IMR-90 (cell line): ENCODE results near the gene TSPAN14. TPM values are rescaled to one million over a fixed set of nuclear protein-coding genes. Genes with fewer than 3 reads are reported as not detected.

ENCODE experiments used
- ATAC-seq: fragments of 200-7000 bp; cut with Tn5 transposase; 2 replicates; pipeline ENCODE4 v1.9.1; 2020; ENCODE audit warnings: low read depth, mild to moderate bottlenecking, moderate library complexity
- BruUV-seq: library from RNA; stranded (reverse); fragments of 400-500 nt; replicated peaks from 2 replicates; lab custom pipeline; 2021; lab: Mats Ljungman, UMichigan
- CTCF ChIA-PET: fragments of 300-600 bp; formaldehyde crosslinking; extraction: SDS; loops from one replicate; lab custom pipeline; 2021; ENCODE audit warnings: antibody characterized with exemption; lab: Yijun Ruan, JAX
- POLR2A ChIA-PET: fragments of 300-600 bp; sonication (Branson Sonifier 250); formaldehyde crosslinking; loops from one replicate; lab custom pipeline; 2022; ENCODE audit warnings: antibody characterized with exemption; ENCODE audit not compliant: unreplicated experiment; lab: Charles Lee
- DNase-seq: peaks from one replicate; pipeline ENCODE4 v3.0.0; 2013
- H2AFZ ChIP-seq: replicated peaks from 2 replicates; pipeline ENCODE3; 2013; ENCODE audit warnings: low read length, mild to moderate bottlenecking; ENCODE audit not compliant: poor library complexity
- H2AK5ac ChIP-seq: 2 replicates; pipeline ENCODE4 v1.6.1; 2013; ENCODE audit warnings: low read depth, low read length, inconsistent platforms
- H2AK9ac ChIP-seq: replicated peaks from 2 replicates; pipeline ENCODE3; 2013; ENCODE audit warnings: mild to moderate bottlenecking, low read depth, low read length, moderate library complexity; ENCODE audit not compliant: poor library complexity
- H2BK120ac ChIP-seq: 2 replicates; pipeline ENCODE4 v1.6.1; 2013; ENCODE audit warnings: low read depth, low read length, inconsistent platforms
- H2BK15ac ChIP-seq: 3 replicates; pipeline ENCODE4 v1.6.1; 2013; ENCODE audit warnings: low read depth, low read length, inconsistent platforms
- H2BK20ac ChIP-seq: 2 replicates; pipeline ENCODE4 v1.6.1; 2013; ENCODE audit warnings: low read depth, mild to moderate bottlenecking, inconsistent platforms, low read length, moderate library complexity
- H2BK5ac ChIP-seq: 2 replicates; pipeline ENCODE4 v1.6.1; 2013; ENCODE audit warnings: mild to moderate bottlenecking, low read depth, low read length, inconsistent platforms; ENCODE audit not compliant: poor library complexity, severe bottlenecking
- H3K14ac ChIP-seq: replicated peaks from 2 replicates; pipeline ENCODE4 v1.6.1; 2013; ENCODE audit warnings: low read depth, low read length, inconsistent platforms
- H3K18ac ChIP-seq: 2 replicates; pipeline ENCODE4 v1.6.1; 2013; ENCODE audit warnings: low read depth, low read length, control low read depth
- H3K23ac ChIP-seq: 2 replicates; pipeline ENCODE4 v1.6.1; 2013; ENCODE audit warnings: low read depth, low read length, inconsistent platforms
- H3K27ac ChIP-seq: 2 replicates; pipeline ENCODE4 v1.5.1; 2013; ENCODE audit warnings: mild to moderate bottlenecking, control low read depth, low read length; ENCODE audit not compliant: insufficient read depth
- H3K27me3 ChIP-seq: 2 replicates; pipeline ENCODE4 v1.6.1; 2013; ENCODE audit warnings: low read length; ENCODE audit not compliant: control insufficient read depth, insufficient read depth
- H3K36me3 ChIP-seq: 2 replicates; pipeline ENCODE4 v1.6.1; 2013; ENCODE audit warnings: low read length, mixed read lengths; ENCODE audit not compliant: control insufficient read depth, insufficient read depth
- H3K4ac ChIP-seq: 2 replicates; pipeline ENCODE4 v1.6.1; 2013; ENCODE audit warnings: low read depth, low read length, inconsistent platforms
- H3K4me1 ChIP-seq: 2 replicates; pipeline ENCODE4 v1.6.1; 2013; ENCODE audit warnings: low read length, mixed read lengths; ENCODE audit not compliant: control insufficient read depth, insufficient read depth
- H3K4me2 ChIP-seq: 2 replicates; pipeline ENCODE4 v1.6.1; 2013; ENCODE audit warnings: low read depth, mild to moderate bottlenecking, control low read depth, low read length, moderate library complexity
- H3K4me3 ChIP-seq: 2 replicates; pipeline ENCODE4 v1.5.1; 2013; ENCODE audit warnings: low read depth, mild to moderate bottlenecking, control low read depth, low read length, moderate library complexity; ENCODE audit not compliant: insufficient read depth
- H3K56ac ChIP-seq: 2 replicates; pipeline ENCODE4 v1.6.1; 2013; ENCODE audit warnings: low read length, inconsistent platforms; ENCODE audit not compliant: insufficient read depth; ENCODE audit errors: extremely low read depth
- H3K79me1 ChIP-seq, 2 experiments: 2 replicates each; pipeline ENCODE4 v1.6.1; 2013; ENCODE audit warnings: low read length in 2 of 2, inconsistent platforms in 1 of 2, low read depth in 1 of 2
- H3K9ac ChIP-seq: 2 replicates; pipeline ENCODE4 v1.6.1; 2013; ENCODE audit warnings: low read depth, low read length, control low read depth
- H3K9me1 ChIP-seq: 2 replicates; pipeline ENCODE4 v1.6.1; 2013; ENCODE audit warnings: low read length, inconsistent platforms; ENCODE audit not compliant: insufficient read depth
- H3K9me3 ChIP-seq: 2 replicates; pipeline ENCODE4 v1.6.1; 2013; ENCODE audit warnings: low read length; ENCODE audit not compliant: control insufficient read depth, insufficient read depth
- H4K20me1 ChIP-seq: 2 replicates; pipeline ENCODE4 v1.6.1; 2013; ENCODE audit warnings: low read length, inconsistent platforms; ENCODE audit not compliant: insufficient read depth
- H4K5ac ChIP-seq: 2 replicates; pipeline ENCODE4 v1.6.1; 2013; ENCODE audit warnings: mild to moderate bottlenecking, low read depth, low read length, control low read depth
- H4K8ac ChIP-seq, 2 experiments: 2 replicates each; pipeline ENCODE4 v1.6.1; 2013; ENCODE audit warnings: low read depth in 2 of 2, low read length in 2 of 2, control low read depth in 1 of 2, inconsistent platforms in 1 of 2
- H4K91ac ChIP-seq: 2 replicates; pipeline ENCODE4 v1.6.1; 2013; ENCODE audit warnings: low read depth, low read length, inconsistent platforms; ENCODE audit not compliant: insufficient read depth
- BHLHE40 ChIP-seq: fragments of 150-350 bp; IDR thresholded peaks from 2 replicates; pipeline ENCODE4 v1.6.1; 2016; ENCODE audit warnings: mild to moderate bottlenecking, low read depth, low read length
- CEBPB ChIP-seq: IDR thresholded peaks from 2 replicates; pipeline ENCODE4 v1.6.1; 2012; ENCODE audit warnings: low read depth, low read length, improper control_type of control experiment
- FOS ChIP-seq: fragments of 150-350 bp; IDR thresholded peaks from 2 replicates; pipeline ENCODE4 v1.6.1; 2016; ENCODE audit warnings: low read depth, low read length
- MAZ ChIP-seq: IDR thresholded peaks from 2 replicates; pipeline ENCODE4 v1.6.1; 2012; ENCODE audit warnings: low read depth, mild to moderate bottlenecking, low read length, improper control_type of control experiment, moderate library complexity, borderline replicate concordance
- NFE2L2 ChIP-seq: fragments of 150-350 bp; IDR thresholded peaks from 2 replicates; pipeline ENCODE4 v1.6.1; 2016; ENCODE audit warnings: low read depth, mild to moderate bottlenecking, low read length
- RFX5 ChIP-seq: IDR thresholded peaks from 2 replicates; pipeline ENCODE4 v1.8.0; 2012; ENCODE audit warnings: low read depth, mild to moderate bottlenecking, low read length, moderate library complexity
- WGBS, 2 experiments: methylation state at CpG; one replicate each; pipeline versions ENCODE4 v1.1.5 to v1.1.7; 2013; ENCODE audit warnings: missing lambda C conversion rate in 2 of 2; ENCODE audit not compliant: insufficient read length in 1 of 2; ENCODE audit errors: extremely low coverage in 2 of 2; 5-methylcytosine and 5-hydroxymethylcytosine counted together
- dilution Hi-C: fragments of 300-500 bp; cut with HindIII; formaldehyde crosslinking; loops from one replicate; pipeline ENCODE4 v1.14.3; 2018; ENCODE audit warnings: low sequenced_read_pairs; ENCODE audit not compliant: unreplicated experiment
- in situ Hi-C: fragments of 300-500 bp; cut with MboI; formaldehyde crosslinking; loops from 3 replicates; pipeline ENCODE4 v1.14.3; 2019; ENCODE audit warnings: low sequenced_read_pairs, inconsistent platforms, mixed read lengths
- intact Hi-C: fragments of 100-400 bp; cut with micrococcal nuclease; formaldehyde crosslinking; loops from 2 replicates; pipeline ENCODE4 v1.10.0; 2022
- polyA plus RNA-seq, 3 experiments: library from polyadenylated mRNA; depleted of rRNA; stranded (reverse); fragments of >200 nt; gene quantifications; 2 replicates each; pipeline ENCODE4 v1.2.3, GENCODE V29; 2012; ENCODE audit warnings: low replicate concordance in 1 of 3
- total RNA-seq: library from RNA; depleted of rRNA; stranded (reverse); fragments of >200 nt; gene quantifications from 2 replicates; pipeline ENCODE4 v1.2.3, GENCODE V29; 2012

The TSPAN14 gene
- total and polyA plus RNA-seq, 2 of the 4 experiments (the other 2 are of a cell fraction) = 18.5 to 43.0 TPM

DNA sequence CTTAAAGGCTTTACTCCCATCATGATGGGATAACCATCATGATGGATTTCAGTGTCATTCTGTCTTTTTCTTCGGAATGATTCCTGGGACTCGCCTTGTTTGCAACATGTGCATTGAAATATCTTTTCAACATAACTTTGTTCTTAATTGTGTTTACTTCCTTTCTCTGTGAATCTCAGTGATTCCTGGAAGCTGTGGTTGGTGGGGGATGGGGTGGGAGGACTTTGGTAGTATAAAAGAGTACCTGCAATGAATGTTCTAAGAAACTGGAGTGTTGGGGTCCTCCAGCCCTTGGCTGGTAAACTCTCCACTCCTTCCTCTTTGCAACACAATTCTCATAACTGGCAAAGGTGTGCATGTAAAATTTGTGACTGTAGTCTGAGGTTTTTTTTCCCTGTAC is 72.1 kb downstream of the TSPAN14 start:
- H4K91ac ChIP-seq = no peak overlapping the region
- no peak overlapping the region for H3K4me2 ChIP-seq
- H3K56ac ChIP-seq = no peak overlapping the region
- H3K23ac ChIP-seq = no peak overlapping the region
- no peak overlapping the region for H3K27ac ChIP-seq
- dilution Hi-C loops = no loop called here
- H3K14ac ChIP-seq = no peak overlapping the region
- TF ChIP-seq MAZ (no peak), RFX5 (no peak), NFE2L2 (no peak), BHLHE40 (no peak), CEBPB (no peak), FOS (no peak)
- H2BK15ac ChIP-seq = no peak overlapping the region
- no peak overlapping the region for H2AFZ ChIP-seq
- no peak overlapping the region for H3K4me3 ChIP-seq
- no peak overlapping the region for H3K4ac ChIP-seq
- H2BK20ac ChIP-seq = no peak overlapping the region
- CTCF ChIA-PET = no interaction called here
- in situ Hi-C loops = no loop called here
- POLR2A ChIA-PET = no interaction called here
- no peaks in the 10 kb centered on the region for H4K20me1 ChIP-seq
- ATAC-seq = no peak
- H2AK5ac ChIP-seq = no peak overlapping the region
- BruUV-seq = no TSS peak
- no peak overlapping the region for H4K8ac ChIP-seq
- H3K9me1 ChIP-seq = no peaks in the 10 kb centered on the region
- H3K18ac ChIP-seq = no peak overlapping the region
- WGBS, 2 experiments = no CpG with 5 or more reads among the region's 2 CpGs
- no peak overlapping the region for H2AK9ac ChIP-seq
- no peak for DNase-seq
- no peak overlapping the region for H2BK5ac ChIP-seq
- no peak overlapping the region for H2BK120ac ChIP-seq
- H3K9me3 ChIP-seq = no peaks in the 10 kb centered on the region
- H3K9ac ChIP-seq = no peak overlapping the region
- no peaks in the 10 kb centered on the region for H3K36me3 ChIP-seq
- no peaks in the 10 kb centered on the region for H3K27me3 ChIP-seq
- intact Hi-C loops = no loop called here
- H3K4me1 ChIP-seq = no peaks in the 10 kb centered on the region
- H3K79me1 ChIP-seq = no peaks in the 10 kb centered on the region
- H4K5ac ChIP-seq = no peak overlapping the region
